ENCODE measurements around the gene HS3ST2.

- TF ChIP-seq CTCF (IDR thresholded peaks at IDR 0.05) (no peak), EP300 (IDR thresholded peaks at IDR 0.05) (no peak), POLR2A (IDR thresholded peaks at IDR 0.05) (no peak)
Observed at GRCh38 chr16:22864375-22864774, 50.4 kb downstream of the HS3ST2 start.
